ENCODE measurements around the gene P4HB.

- TF ChIP-seq POLR2A (IDR thresholded peaks at IDR 0.05) (no peak), POLR2AphosphoS5 (IDR thresholded peaks at IDR 0.05; ENCODE audit: insufficient read depth in 1 of 2, low read depth in 1 of 2) (no peak)
- TF ChIP-seq, protein P1, sequence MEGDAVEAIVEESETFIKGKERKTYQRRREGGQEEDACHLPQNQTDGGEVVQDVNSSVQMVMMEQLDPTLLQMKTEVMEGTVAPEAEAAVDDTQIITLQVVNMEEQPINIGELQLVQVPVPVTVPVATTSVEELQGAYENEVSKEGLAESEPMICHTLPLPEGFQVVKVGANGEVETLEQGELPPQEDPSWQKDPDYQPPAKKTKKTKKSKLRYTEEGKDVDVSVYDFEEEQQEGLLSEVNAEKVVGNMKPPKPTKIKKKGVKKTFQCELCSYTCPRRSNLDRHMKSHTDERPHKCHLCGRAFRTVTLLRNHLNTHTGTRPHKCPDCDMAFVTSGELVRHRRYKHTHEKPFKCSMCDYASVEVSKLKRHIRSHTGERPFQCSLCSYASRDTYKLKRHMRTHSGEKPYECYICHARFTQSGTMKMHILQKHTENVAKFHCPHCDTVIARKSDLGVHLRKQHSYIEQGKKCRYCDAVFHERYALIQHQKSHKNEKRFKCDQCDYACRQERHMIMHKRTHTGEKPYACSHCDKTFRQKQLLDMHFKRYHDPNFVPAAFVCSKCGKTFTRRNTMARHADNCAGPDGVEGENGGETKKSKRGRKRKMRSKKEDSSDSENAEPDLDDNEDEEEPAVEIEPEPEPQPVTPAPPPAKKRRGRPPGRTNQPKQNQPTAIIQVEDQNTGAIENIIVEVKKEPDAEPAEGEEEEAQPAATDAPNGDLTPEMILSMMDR (IDR thresholded peaks at IDR 0.05), result no peak
These were observed 30.9 kb upstream of the P4HB start for GRCh38 chr17:81891303-81891552.

Data from vagina (tissue), 2 donors.